Stomach (tissue), 9 donors: ENCODE measurements around the gene SMYD5. TPM values are rescaled to one million over a fixed set of nuclear protein-coding genes. Genes with fewer than 3 reads are reported as not detected.

Experiments
- DNase-seq, 2 donors: peaks; one replicate each; pipeline versions ENCODE4 v3.0.0 to v3.0.0-alpha.2; 2013 to 2019
- H3K27ac ChIP-seq, 5 donors: fragments of 200-600 bp in 4 of 5; sonication (generic) in 4 of 5; one replicate each; pipeline ENCODE4 v1.5.1; 2013 to 2019; ENCODE audit warnings: mild to moderate bottlenecking in 1 of 5, moderate library complexity in 1 of 5
- H3K27me3 ChIP-seq, 3 donors: fragments of 200-600 bp; sonication (generic); one replicate each; pipeline ENCODE4 v1.5.1; 2017 to 2019; ENCODE audit warnings: mixed run types in 1 of 3
- H3K36me3 ChIP-seq, 4 donors: fragments of 200-600 bp; sonication (generic); 1 replicate in 3 of 4; 2 replicates in 1 of 4; pipeline ENCODE4 v1.5.1; 2016 to 2019
- H3K4me1 ChIP-seq, 4 donors: fragments of 200-600 bp; sonication (generic); one replicate each; pipeline ENCODE4 v1.5.1; 2016 to 2019
- H3K4me3 ChIP-seq, 4 donors: fragments of 200-600 bp; sonication (generic) in 3 of 4; one replicate each; pipeline ENCODE4 v1.5.1; 2016 to 2019; ENCODE audit warnings: mild to moderate bottlenecking in 1 of 4
- H3K9me3 ChIP-seq, 4 donors: fragments of 200-600 bp; sonication (generic); one replicate each; pipeline ENCODE4 v1.5.1; 2016 to 2019
- CTCF ChIP-seq, 7 experiments: fragments of 450-650 bp in 4 of 7; fragments of 200-600 bp in 3 of 7; sonication (generic) in 3 of 7; IDR thresholded peaks; one replicate each; pipeline ENCODE4 v1.5.1; 2016 to 2019; ENCODE audit warnings: antibody characterized with exemption in 7 of 7, control low read depth in 2 of 7, mild to moderate bottlenecking in 1 of 7
- EP300 ChIP-seq: sonication (generic); formaldehyde crosslinking; IDR thresholded peaks from one replicate; pipeline ENCODE4 v1.6.1; 2017; ENCODE audit warnings: antibody characterized with exemption
- POLR2A ChIP-seq, 4 donors: fragments of 450-650 bp; IDR thresholded peaks; one replicate each; pipeline ENCODE4 v1.6.1; 2016; ENCODE audit warnings: antibody characterized with exemption in 4 of 4, control low read depth in 2 of 4, mild to moderate bottlenecking in 1 of 4, moderate library complexity in 1 of 4
- POLR2AphosphoS5 ChIP-seq, 3 donors: sonication (generic); formaldehyde crosslinking; IDR thresholded peaks; one replicate each; pipeline ENCODE4 v1.6.1; 2016; ENCODE audit warnings: antibody characterized with exemption in 3 of 3
- whole genome bisulfite sequencing, 5 donors: extraction: QIAGEN DNeasy Blood & Tissue Kit in 3 of 5; methylation state at CpG; one replicate each; pipeline versions ENCODE4 v1.1.5 to v1.1.7; 2013 to 2018; 5-methylcytosine and 5-hydroxymethylcytosine counted together
- intact Hi-C: fragments of 100-400 bp; cut with DNase I; formaldehyde crosslinking; loops from one replicate; pipeline ENCODE4 v1.15.1; 2023; ENCODE audit warnings: low total_unique reads
- polyA plus RNA-seq, 3 donors: library from polyadenylated mRNA; stranded (reverse); fragments of 200-250 nt; gene quantifications; one replicate each; pipeline ENCODE4 v1.2.3, GENCODE V29; 2013
- total RNA-seq, 5 donors: library from RNA; depleted of rRNA; stranded (reverse); fragments of >200 nt; gene quantifications; one replicate each; pipeline versions ENCODE4 v1.1.0 to v1.2.3, GENCODE V29; 2014 to 2016
- donor health status: healthy with polysubstance abuse.
- donor health status: Bipolar disorder and iron deficiency.
- donor health status: healthy.

SMYD5 gene
- total and polyA plus RNA-seq, 8 donors = 3.5 to 136 (median 12.9) TPM

GRCh38 chr2:73256618-73256922, 42.5 kb downstream of the SMYD5 start:
- intact Hi-C loops = no loop called here
- TF ChIP-seq CTCF (IDR thresholded peaks at IDR 0.05) (no peak), POLR2AphosphoS5 (IDR thresholded peaks at IDR 0.05) (no peak), EP300 (no peak), POLR2A (IDR thresholded peaks at IDR 0.05) (no peak)
- no peaks in the 10 kb centered on the region for H3K27me3 ChIP-seq
- WGBS, 5 donors = 20 to 88% (median 80%) methylated on average over 1 of the region's 1 CpG
- H3K4me3 ChIP-seq = no peak overlapping the region
- H3K9me3 ChIP-seq = no peaks in the 10 kb centered on the region
- peaks cover 16 to 43% (median 39%) of the 10 kb centered on the region in 4 donors for H3K36me3 ChIP-seq
- no peak overlapping the region for H3K27ac ChIP-seq
- no peaks in the 10 kb centered on the region for H3K4me1 ChIP-seq
- no peak for DNase-seq

GRCh38 chr2:73257021-73257420, 43.0 kb downstream of the SMYD5 start:
- Histone ChIP-seq H3K4me1 (no peaks in the 10 kb centered on the region), H3K27ac (no peak overlapping the region), H3K9me3 (no peaks in the 10 kb centered on the region), H3K36me3 (peaks cover 11 to 38% (median 35%) of the 10 kb centered on the region in 4 donors), H3K4me3 (no peak overlapping the region), H3K27me3 (no peaks in the 10 kb centered on the region)
- intact Hi-C loops = no loop called here
- DNase-seq = no peak
- WGBS, 5 donors = 78 to 94% (median 94%) methylated on average over 2 of the region's 2 CpGs
- TF ChIP-seq EP300 (no peak), CTCF (IDR thresholded peaks at IDR 0.05) (no peak), POLR2A (IDR thresholded peaks at IDR 0.05) (no peak), POLR2AphosphoS5 (IDR thresholded peaks at IDR 0.05) (no peak)

- Histone ChIP-seq H3K4me1 (no peaks in the 10 kb centered on the region), H3K27me3 (no peaks in the 10 kb centered on the region), H3K36me3 (peaks cover 8 to 33% (median 29%) of the 10 kb centered on the region in 4 donors), H3K27ac (no peak overlapping the region), H3K4me3 (no peak overlapping the region), H3K9me3 (no peaks in the 10 kb centered on the region)
- WGBS, 5 donors = 66 to 72% (median 70%) methylated on average over 10 of the region's 10 CpGs
- intact Hi-C loops = no loop called here
- no peak for DNase-seq
- TF ChIP-seq CTCF (IDR thresholded peaks at IDR 0.05) (no peak), POLR2AphosphoS5 (IDR thresholded peaks at IDR 0.05) (no peak)
Observed at GRCh38 chr2:73257425-73258125, 43.5 kb downstream of the SMYD5 start.

GRCh38 chr2:73258186-73258912, 44.3 kb downstream of the SMYD5 start:
- Histone ChIP-seq H3K9me3 (no peaks in the 10 kb centered on the region), H3K27me3 (no peaks in the 10 kb centered on the region), H3K27ac (no peak overlapping the region), H3K4me3 (no peak overlapping the region), H3K4me1 (no peaks in the 10 kb centered on the region), H3K36me3 (peaks cover 0 to 25% (median 23%) of the 10 kb centered on the region in 4 donors)
- TF ChIP-seq POLR2AphosphoS5 (IDR thresholded peaks at IDR 0.05) (no peak), POLR2A (IDR thresholded peaks at IDR 0.05) (no peak), EP300 (no peak), CTCF (IDR thresholded peaks at IDR 0.05) (no peak)
- intact Hi-C loops = no loop called here
- DNase-seq = no peak
- 81 to 93% (median 84%) methylated on average over 5 to 8 of the region's 8 CpGs for WGBS, 5 donors
